ENCODE data around the gene ATP6AP1. TPM values are rescaled to one million over a fixed set of nuclear protein-coding genes. Genes with fewer than 3 reads are reported as not detected.

ATP6AP1 gene
- total and polyA plus RNA-seq, 2 donors from 2014 or later, result 121 to 205 TPM

DNA sequence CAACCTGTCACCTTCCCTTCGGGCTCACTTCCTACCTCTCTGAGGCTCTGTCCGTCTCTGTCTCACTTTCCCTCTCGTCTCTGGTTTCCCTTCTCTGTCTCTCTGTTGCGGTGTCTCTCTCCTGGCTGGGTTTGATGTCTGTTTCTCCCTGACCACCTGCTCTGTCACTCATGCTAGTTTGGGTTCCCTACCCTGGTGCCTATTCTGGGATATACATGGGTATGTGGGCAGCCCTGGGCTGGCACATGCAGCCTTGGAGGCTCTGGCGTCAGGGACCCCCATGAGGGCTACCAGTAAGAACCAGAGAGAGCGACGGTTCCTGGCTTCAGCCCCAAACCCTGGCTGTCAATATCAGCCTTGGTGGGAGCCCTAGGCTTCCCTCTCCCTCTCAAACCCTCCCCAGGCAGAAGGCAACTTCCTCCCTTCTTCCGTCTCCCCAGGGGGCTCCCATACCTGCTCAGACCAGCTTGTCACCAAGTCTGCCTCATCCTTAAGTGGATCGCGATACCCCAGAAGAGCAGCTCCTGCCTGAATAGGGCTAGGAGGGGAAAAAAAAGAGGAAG is 19.7 kb upstream of the ATP6AP1 start:
- DNase-seq (no peak), FAIRE-seq (no peak)
- TF ChIP-seq, protein P1, sequence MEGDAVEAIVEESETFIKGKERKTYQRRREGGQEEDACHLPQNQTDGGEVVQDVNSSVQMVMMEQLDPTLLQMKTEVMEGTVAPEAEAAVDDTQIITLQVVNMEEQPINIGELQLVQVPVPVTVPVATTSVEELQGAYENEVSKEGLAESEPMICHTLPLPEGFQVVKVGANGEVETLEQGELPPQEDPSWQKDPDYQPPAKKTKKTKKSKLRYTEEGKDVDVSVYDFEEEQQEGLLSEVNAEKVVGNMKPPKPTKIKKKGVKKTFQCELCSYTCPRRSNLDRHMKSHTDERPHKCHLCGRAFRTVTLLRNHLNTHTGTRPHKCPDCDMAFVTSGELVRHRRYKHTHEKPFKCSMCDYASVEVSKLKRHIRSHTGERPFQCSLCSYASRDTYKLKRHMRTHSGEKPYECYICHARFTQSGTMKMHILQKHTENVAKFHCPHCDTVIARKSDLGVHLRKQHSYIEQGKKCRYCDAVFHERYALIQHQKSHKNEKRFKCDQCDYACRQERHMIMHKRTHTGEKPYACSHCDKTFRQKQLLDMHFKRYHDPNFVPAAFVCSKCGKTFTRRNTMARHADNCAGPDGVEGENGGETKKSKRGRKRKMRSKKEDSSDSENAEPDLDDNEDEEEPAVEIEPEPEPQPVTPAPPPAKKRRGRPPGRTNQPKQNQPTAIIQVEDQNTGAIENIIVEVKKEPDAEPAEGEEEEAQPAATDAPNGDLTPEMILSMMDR (IDR thresholded peaks at IDR 0.05; ENCODE audit: borderline replicate concordance, extremely low read depth, insufficient read depth), result no peak
- Histone ChIP-seq H3K9ac (ENCODE audit: low read length in 3 of 3) (peak overlapping the region in 1 of 3 donors; percentile 55), H3K4me3 (ENCODE audit: low read length in 3 of 3) (peak overlapping the region in 2 of 3 donors; percentile 29 to 35), H3K9me3 (ENCODE audit: control insufficient read depth in 2 of 3, insufficient read depth in 1 of 3, low read length in 3 of 3) (no peaks in the 10 kb centered on the region), H3K4me1 (ENCODE audit: control insufficient read depth in 2 of 3, insufficient read depth in 2 of 3, low read depth in 1 of 3, low read length in 3 of 3) (peaks cover 0 to 6% (median 0%) of the 10 kb centered on the region in 3 donors), H3K27ac (ENCODE audit: low read depth in 2 of 2, low read length in 2 of 2) (peak overlapping the region; percentile 47 to 55), H3K27me3 (ENCODE audit: control insufficient read depth, insufficient read depth, low read length) (no peaks in the 10 kb centered on the region), H3K36me3 (ENCODE audit: control insufficient read depth in 2 of 3, insufficient read depth in 3 of 3, low read length in 3 of 3) (no peaks in the 10 kb centered on the region)
- intact Hi-C loops (cut with DNase I), result no loop called here

DNA sequence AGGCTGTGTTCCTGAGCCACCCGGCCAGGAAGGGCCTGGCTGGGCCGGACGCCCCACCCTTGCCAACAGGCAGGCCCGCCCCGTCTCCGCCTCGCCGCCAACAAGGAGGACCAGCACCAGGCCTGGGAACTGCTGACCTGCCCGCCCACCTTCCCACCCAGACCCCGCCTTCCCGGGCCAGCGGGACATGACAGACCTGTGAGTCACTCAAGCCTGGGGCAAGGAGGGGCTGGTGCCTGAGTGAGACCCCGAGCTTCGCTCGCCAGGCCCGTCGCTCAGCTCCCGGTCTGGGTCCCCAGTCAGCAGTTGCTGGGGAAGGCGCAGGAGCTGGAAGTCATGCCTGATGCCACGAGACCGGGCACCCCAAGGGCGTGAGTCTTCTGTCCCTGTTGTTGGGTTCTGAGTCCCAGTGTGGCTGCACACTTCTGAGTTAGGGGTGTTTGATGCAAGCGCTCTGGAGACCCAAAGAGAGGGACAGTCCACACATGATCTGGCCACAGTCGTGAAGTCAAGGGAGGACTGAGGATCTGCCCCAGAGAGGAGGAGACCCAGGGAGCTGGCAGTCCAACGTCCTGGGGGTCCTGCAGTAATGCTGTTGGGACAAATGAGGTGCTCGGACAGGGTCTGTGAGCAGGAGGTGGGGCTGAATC is 19.1 kb upstream of the ATP6AP1 start, which contains the start of gene DNASE1L1:
DNASE1L1 (minus strand) TSS at position 33 of the 650 bp plus-strand sequence. CDS start 3,686 bp downstream, outside the sequence.
- Histone ChIP-seq H3K9me3 (ENCODE audit: control insufficient read depth in 2 of 3, insufficient read depth in 1 of 3, low read length in 3 of 3) (no peaks in the 10 kb centered on the region), H3K4me3 (ENCODE audit: low read length in 3 of 3) (peak within 1 kb of the TSS in 2 of 3 donors; percentile 29 to 35), H3K4me1 (ENCODE audit: control insufficient read depth in 2 of 3, insufficient read depth in 2 of 3, low read depth in 1 of 3, low read length in 3 of 3) (peaks cover 0 to 6% (median 0%) of the 10 kb centered on the region in 3 donors), H3K36me3 (ENCODE audit: control insufficient read depth in 2 of 3, insufficient read depth in 3 of 3, low read length in 3 of 3) (no peaks in the 10 kb centered on the region), H3K27ac (ENCODE audit: low read depth in 2 of 2, low read length in 2 of 2) (peak within 1 kb of the TSS; percentile 63 to 75), H3K9ac (ENCODE audit: low read length in 3 of 3) (peak within 1 kb of the TSS in 1 of 3 donors; percentile 55), H3K27me3 (ENCODE audit: control insufficient read depth, insufficient read depth, low read length) (no peaks in the 10 kb centered on the region)
- FAIRE-seq (no peak), DNase-seq (peak; percentile 56 to 95 (median 77))
- TF ChIP-seq, protein P1 (IDR thresholded peaks at IDR 0.05; ENCODE audit: borderline replicate concordance, extremely low read depth, insufficient read depth), result no peak
- intact Hi-C loops (cut with DNase I), result no loop called here

DNA sequence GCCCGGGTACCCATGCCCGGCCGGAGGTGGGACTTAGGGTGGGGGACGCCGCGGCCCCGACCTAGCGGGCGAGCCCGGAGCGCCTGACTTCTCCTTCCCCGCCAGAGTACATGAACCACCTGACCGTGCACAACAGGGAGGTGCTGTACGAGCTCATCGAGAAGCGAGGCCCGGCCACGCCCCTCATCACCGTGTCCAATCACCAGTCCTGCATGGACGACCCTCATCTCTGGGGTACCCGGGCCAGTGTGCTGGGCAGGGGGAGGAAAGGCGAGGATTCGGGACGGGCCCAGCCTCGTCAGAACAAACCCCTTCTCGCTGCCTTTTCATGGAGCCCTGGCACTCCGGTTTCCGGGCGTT is 16.5 kb upstream of the ATP6AP1 start:
- Histone ChIP-seq H3K9ac (ENCODE audit: low read length in 3 of 3) (peak overlapping the region in 2 of 3 donors; percentile 46 to 48), H3K4me3 (ENCODE audit: low read length in 3 of 3) (peak overlapping the region in 2 of 3 donors; percentile 45 to 63), H3K36me3 (ENCODE audit: control insufficient read depth in 2 of 3, insufficient read depth in 3 of 3, low read length in 3 of 3) (no peaks in the 10 kb centered on the region), H3K27ac (ENCODE audit: low read depth in 2 of 2, low read length in 2 of 2) (peak overlapping the region; percentile 83 to 90), H3K4me1 (ENCODE audit: control insufficient read depth in 2 of 3, insufficient read depth in 2 of 3, low read depth in 1 of 3, low read length in 3 of 3) (peaks cover 0 to 6% (median 0%) of the 10 kb centered on the region in 3 donors), H3K9me3 (ENCODE audit: control insufficient read depth in 2 of 3, insufficient read depth in 1 of 3, low read length in 3 of 3) (no peaks in the 10 kb centered on the region), H3K27me3 (ENCODE audit: control insufficient read depth, insufficient read depth, low read length) (no peaks in the 10 kb centered on the region)
- no peak for FAIRE-seq
- TF ChIP-seq, protein P1 (IDR thresholded peaks at IDR 0.05; ENCODE audit: borderline replicate concordance, extremely low read depth, insufficient read depth), result no peak
- intact Hi-C loops (cut with DNase I), result no loop called here
- peak; percentile 63 to 85 (median 77) for DNase-seq
